Measurements from ENCODE around the gene LIN7A.

GRCh38 chr12:80862531-80862930 lies 75.2 kb downstream of the LIN7A start:
- TF ChIP-seq POLR2A (IDR thresholded peaks at IDR 0.05) (no peak), CTCF (IDR thresholded peaks at IDR 0.05) (no peak), EP300 (IDR thresholded peaks at IDR 0.05) (no peak)

Data from upper lobe of left lung (tissue), 4 donors.